ELR (cell line): Measurements from ENCODE around the gene LMAN2.

Source experiments
- DNase-seq: peaks from one replicate; pipeline ENCODE4 v3.0.0-alpha.2; 2015; ENCODE audit warnings: low read depth

LMAN2 gene

GRCh38 chr5:177306674-177307543, 44.6 kb downstream of the LMAN2 start:
- DNase-seq = peak; percentile 42

- peak; percentile 34 for DNase-seq
Measured at GRCh38 chr5:177306103-177306640, 45.3 kb downstream of the LMAN2 start.

GRCh38 chr5:177304392-177305119, 46.9 kb downstream of the LMAN2 start:
- DNase-seq = peak; percentile 70

DNA sequence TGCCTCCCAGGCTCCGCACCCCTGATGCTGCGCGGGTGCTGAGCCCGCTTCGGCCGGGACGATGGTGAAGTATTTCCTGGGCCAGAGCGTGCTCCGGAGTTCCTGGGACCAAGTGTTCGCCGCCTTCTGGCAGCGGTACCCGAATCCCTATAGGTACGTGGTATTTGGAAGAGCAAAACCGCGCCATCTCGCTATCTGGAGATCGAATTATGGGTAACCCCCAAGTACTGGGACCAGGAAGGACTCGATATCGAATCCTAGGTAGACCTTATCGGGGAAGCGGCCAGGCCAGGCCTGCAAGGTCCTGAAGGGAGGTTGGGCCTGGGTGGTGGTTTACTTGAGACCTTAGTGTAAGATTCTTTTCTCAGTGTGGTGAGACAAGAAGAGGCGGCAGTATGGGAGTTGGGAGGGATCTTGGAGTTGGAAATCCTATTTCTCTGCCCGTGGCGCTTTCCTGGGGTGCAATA, 47.5 kb downstream of the LMAN2 start:
- peak; percentile 35 for DNase-seq

- DNase-seq = peak; percentile 91
Measured at GRCh38 chr5:177303121-177303924, 48.1 kb downstream of the LMAN2 start, which contains the start of the genes PRELID1 and RAB24. TSS of gene PRELID1 (plus strand) at chr5:177303799. CDS start at chr5:177303986, 187 bp downstream. TSS of gene RAB24 (minus strand) at chr5:177303719. CDS start at chr5:177303288, 431 bp downstream.

DNA sequence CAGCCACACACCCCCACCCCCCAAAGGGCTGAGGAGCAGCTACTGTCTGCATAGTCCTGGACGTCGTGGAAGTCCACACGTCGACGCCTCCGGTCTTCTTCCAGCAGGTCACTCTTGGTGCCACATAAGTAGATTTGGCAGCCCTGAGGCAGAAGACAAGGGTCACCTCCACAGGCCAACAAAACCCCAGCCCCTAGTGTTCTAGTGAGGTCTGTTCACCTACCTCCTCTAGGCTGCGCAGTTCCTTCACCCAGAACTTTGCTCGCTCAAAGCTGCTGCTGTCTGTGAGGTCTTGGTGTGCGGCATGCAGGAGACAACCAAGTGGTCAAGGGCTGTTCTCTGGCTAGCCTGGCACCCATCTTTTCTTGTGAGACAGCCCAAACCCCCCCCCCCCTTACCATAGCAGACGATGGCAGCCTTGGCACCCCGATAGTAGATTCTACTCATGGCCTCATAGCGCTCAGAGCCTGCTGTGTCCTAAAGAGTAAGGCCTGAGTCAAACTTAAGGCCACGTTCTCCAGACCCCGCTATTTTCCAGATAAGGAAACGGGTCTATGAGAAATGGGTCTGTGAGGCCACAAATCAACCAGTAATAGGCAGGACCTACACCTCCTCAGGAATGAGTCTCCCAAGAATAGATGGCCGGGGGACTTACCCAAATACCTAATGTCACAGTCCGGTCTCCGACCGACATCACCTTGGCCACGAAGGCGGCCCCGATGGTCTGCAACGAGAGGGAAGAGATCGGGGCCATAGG, 48.9 kb downstream of the LMAN2 start:
- peak; percentile 46 for DNase-seq

DNA sequence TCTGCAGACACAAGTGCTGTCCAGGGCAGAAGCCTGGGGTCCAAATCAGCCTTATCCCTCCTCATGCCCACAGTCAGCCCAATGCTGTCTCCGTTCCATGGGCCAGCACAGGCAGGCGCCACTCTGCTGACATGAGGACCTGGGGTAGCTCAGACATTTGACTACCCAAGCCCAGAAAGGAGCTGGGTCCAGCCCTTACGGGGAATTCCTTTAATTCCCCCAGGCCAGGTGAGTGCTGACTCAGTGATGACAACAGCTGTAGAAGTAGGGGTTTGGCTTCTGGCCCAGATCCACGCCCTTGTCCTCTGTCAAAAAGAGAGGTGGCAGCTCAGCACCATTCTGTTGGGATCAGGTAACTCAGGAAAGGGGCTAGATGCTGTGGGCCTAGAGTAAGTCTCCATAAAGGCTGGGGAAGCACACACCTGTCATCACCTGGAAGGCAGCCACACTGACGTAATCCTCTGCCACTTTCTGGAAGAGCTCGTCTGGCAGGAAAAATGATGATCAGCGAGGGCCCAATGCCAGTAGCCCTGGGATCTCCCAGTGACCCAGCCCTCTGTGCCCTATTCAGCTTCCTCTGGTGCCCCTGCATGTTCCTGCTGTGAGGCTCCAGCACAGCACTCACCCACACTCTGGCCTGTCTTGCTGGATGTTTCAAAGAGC, 49.8 kb downstream of the LMAN2 start:
- DNase-seq = peak; percentile 33

GRCh38 chr5:177300951-177301350, 50.5 kb downstream of the LMAN2 start:
- DNase-seq = no peak

GRCh38 chr5:177300236-177300880, 51.1 kb downstream of the LMAN2 start:
- DNase-seq = peak; percentile 86

DNA sequence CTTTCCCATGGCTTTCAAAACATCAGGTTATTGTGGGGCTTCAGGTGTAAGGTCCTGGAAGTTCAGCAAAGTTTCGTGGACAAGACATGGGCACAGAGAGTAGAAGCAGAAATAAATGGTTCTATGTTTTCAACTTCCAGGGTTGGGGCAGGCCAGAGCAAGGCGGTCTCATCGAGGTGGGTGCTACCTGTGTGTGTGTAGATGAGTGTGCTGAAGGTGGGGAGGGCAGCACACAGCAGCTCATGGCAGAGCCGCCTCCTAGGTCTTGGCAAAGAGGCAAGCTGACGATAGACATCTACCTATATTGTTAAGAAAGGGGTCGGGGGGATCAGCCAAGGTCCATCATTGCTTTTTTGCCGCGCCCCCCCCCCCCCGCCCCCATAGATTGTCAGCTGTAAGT, 51.8 kb downstream of the LMAN2 start:
- no peak for DNase-seq

GRCh38 chr5:177297922-177298321, 53.5 kb downstream of the LMAN2 start:
- no peak for DNase-seq

DNA sequence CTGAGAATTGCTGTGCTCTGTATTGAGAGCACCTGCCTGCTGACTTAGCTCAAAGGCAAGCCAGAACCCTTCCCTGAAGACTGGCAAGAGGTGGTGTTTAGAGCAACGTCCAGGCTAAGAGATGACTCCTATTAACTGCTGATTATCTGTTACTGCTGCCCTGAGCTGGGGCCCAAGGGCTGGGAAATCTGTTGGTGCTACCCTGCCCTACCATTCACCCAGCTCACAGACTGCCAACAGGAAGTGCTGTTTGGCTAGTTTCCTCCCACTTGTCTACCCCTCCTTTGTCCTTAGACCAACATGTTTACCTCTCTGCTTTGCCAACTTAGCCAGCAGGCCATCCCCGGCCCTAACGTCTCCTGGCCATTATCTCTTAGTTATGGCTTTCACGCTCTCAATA, 54.9 kb downstream of the LMAN2 start:
- DNase-seq = no peak

- DNase-seq = no peak
Measured at GRCh38 chr5:177295924-177296323, 55.5 kb downstream of the LMAN2 start.

GRCh38 chr5:177294632-177295031, 56.8 kb downstream of the LMAN2 start:
- DNase-seq = no peak

GRCh38 chr5:177293819-177294581, 57.5 kb downstream of the LMAN2 start:
- no peak for DNase-seq

GRCh38 chr5:177291735-177292134, 59.7 kb downstream of the LMAN2 start:
- no peak for DNase-seq

DNA sequence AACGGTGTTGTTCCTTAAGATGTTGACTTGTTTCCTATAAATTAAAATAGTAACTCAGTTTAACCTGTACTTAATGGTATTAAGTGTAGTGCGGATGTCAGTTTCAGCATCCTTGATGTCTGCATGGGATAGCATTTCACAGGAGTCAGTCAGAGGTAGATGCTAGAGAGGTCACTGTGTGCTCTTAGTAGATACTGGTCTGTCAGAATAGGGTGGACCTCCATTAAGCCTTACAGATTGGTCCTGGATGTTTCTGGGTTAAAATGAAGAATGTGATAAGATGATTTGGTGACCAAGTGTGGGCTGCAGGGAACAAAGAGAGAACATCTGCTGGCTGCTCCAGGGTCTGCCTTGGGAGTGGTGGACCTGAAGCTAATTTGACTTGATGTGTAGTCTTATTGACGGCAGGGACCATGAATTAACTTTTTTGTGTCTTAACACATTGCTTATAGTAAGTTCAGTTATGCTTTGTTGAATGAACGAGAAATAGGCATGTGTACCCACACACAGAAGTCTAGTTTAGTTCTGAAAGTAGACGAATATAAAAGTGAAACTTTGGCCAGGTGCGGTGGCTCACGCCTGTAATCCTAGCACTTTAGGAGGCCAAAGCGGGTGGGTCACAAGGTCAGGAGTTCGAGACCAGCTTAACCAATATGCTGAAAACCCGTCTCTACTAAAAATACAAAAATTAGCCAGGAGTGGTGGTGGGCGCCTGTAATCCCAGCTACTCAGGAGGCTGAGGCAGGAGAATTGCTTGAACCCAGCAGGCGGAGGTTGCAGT, 60.5 kb downstream of the LMAN2 start:
- no peak for DNase-seq

- DNase-seq = no peak
Measured at GRCh38 chr5:177288191-177288590, 63.3 kb downstream of the LMAN2 start.
